ENCODE measurements around the gene CAMK2D. TPM values are rescaled to one million over a fixed set of nuclear protein-coding genes. Genes with fewer than 3 reads are reported as not detected.

Gene CAMK2D
- total RNA-seq, 4 donors from 2014 or later = 57.3 to 78.4 (median 61.8) TPM

GRCh38 chr4:113628711-113629110 is 132.8 kb downstream of the CAMK2D start:
- no peaks in the 10 kb centered on the region for H3K9me3 ChIP-seq
- intact Hi-C loops (cut with DNase I) = no loop called here
- no peaks in the 10 kb centered on the region for H3K36me3 ChIP-seq
- 89 to 91% methylated on average over 1 of the region's 1 CpG for WGBS, 2 donors
- H3K4me3 ChIP-seq (replicated peaks in 1 of 3) = no peak overlapping the region
- DNase-seq = no peak
- TF ChIP-seq POLR2A (IDR thresholded peaks at IDR 0.05) (no peak), CTCF (IDR thresholded peaks at IDR 0.05) (no peak)
- no peak overlapping the region for H3K27ac ChIP-seq
- peaks cover 0 to 3% of the 10 kb centered on the region in 2 donors for H3K4me1 ChIP-seq
- H3K27me3 ChIP-seq = no peaks in the 10 kb centered on the region

GRCh38 chr4:113627321-113627720 is 134.2 kb downstream of the CAMK2D start:
- peaks cover 0 to 3% of the 10 kb centered on the region in 2 donors for H3K4me1 ChIP-seq
- no peaks in the 10 kb centered on the region for H3K9me3 ChIP-seq
- TF ChIP-seq CTCF (IDR thresholded peaks at IDR 0.05) = no peak
- no peak for TF ChIP-seq POLR2A (IDR thresholded peaks at IDR 0.05)

GRCh38 chr4:113625902-113626301 is 135.6 kb downstream of the CAMK2D start:
- Histone ChIP-seq H3K27me3 (no peaks in the 10 kb centered on the region), H3K4me3 (replicated peaks in 1 of 3) (no peak overlapping the region), H3K27ac (no peak overlapping the region), H3K4me1 (peaks cover 0 to 3% of the 10 kb centered on the region in 2 donors), H3K36me3 (no peaks in the 10 kb centered on the region), H3K9me3 (no peaks in the 10 kb centered on the region)
- DNase-seq = no peak
- WGBS, 2 donors = 92 to 97% methylated on average over 2 of the region's 2 CpGs
- intact Hi-C loops (cut with DNase I) = no loop called here
- TF ChIP-seq CTCF (IDR thresholded peaks at IDR 0.05) = no peak
- no peak for TF ChIP-seq POLR2A (IDR thresholded peaks at IDR 0.05)

More at GRCh38 chr4:113627321-113627720, 134.2 kb downstream of the CAMK2D start:
- H3K27ac ChIP-seq = no peak overlapping the region
- no peaks in the 10 kb centered on the region for H3K36me3 ChIP-seq
- intact Hi-C loops (cut with DNase I) = no loop called here
- no peak for DNase-seq
- no peaks in the 10 kb centered on the region for H3K27me3 ChIP-seq
- no peak overlapping the region for H3K4me3 ChIP-seq (replicated peaks in 1 of 3)

GRCh38 chr4:113623274-113623894 is 138.2 kb downstream of the CAMK2D start:
- no peaks in the 10 kb centered on the region for H3K9me3 ChIP-seq
- peaks cover 0 to 3% of the 10 kb centered on the region in 2 donors for H3K4me1 ChIP-seq
- intact Hi-C loops (cut with DNase I) = no loop called here
- no peak for TF ChIP-seq CTCF (IDR thresholded peaks at IDR 0.05)
- H3K27me3 ChIP-seq = no peaks in the 10 kb centered on the region
- no peak for DNase-seq
- H3K4me3 ChIP-seq (replicated peaks in 1 of 3) = no peak overlapping the region
- no peak overlapping the region for H3K27ac ChIP-seq
- no peaks in the 10 kb centered on the region for H3K36me3 ChIP-seq

- TF ChIP-seq CTCF (IDR thresholded peaks at IDR 0.05) (no peak), POLR2A (IDR thresholded peaks at IDR 0.05) (no peak)
- no peak overlapping the region for H3K27ac ChIP-seq
- intact Hi-C loops (cut with DNase I) = no loop called here
- H3K36me3 ChIP-seq = no peaks in the 10 kb centered on the region
- no peak for DNase-seq
- peaks cover 1% of the 10 kb centered on the region in 2 donors for H3K4me1 ChIP-seq
- H3K27me3 ChIP-seq = no peaks in the 10 kb centered on the region
- H3K9me3 ChIP-seq = no peaks in the 10 kb centered on the region
- no peak overlapping the region for H3K4me3 ChIP-seq (replicated peaks in 1 of 3)
- 97 to 98% methylated on average over 2 of the region's 2 CpGs for WGBS, 2 donors
Measured at GRCh38 chr4:113621633-113622032, 139.9 kb downstream of the CAMK2D start.

All from thyroid gland (tissue), 4 donors.